Limb (tissue), 2 donors: ENCODE measurements around the gene SCEL.
"Not testable (repeated sequence)": the region's sequence is repeated elsewhere in the genome, so short reads cannot be mapped to it uniquely, and the experiment has no call there.

Source experiments
- DNase-seq, 2 donors: peaks; one replicate each; pipeline ENCODE4 v3.0.0-alpha.2; 2016; ENCODE audit errors: extremely low spot score in 2 of 2

Gene SCEL

GRCh38 chr13:77662301-77662700 is 126.8 kb downstream of the SCEL start:
- not testable (repeated sequence) for DNase-seq

GRCh38 chr13:77662831-77663230 is 127.3 kb downstream of the SCEL start:
- not testable (repeated sequence) for DNase-seq

GRCh38 chr13:77674852-77675251 is 139.3 kb downstream of the SCEL start:
- DNase-seq, result no peak

- DNase-seq, result no peak
Measured at GRCh38 chr13:77678691-77679235, 143.3 kb downstream of the SCEL start.

- no peak for DNase-seq
Measured at GRCh38 chr13:77687799-77688198, 152.3 kb downstream of the SCEL start.

- no peak for DNase-seq
Measured at GRCh38 chr13:77691871-77692270, 156.4 kb downstream of the SCEL start.

GRCh38 chr13:77692746-77693448 is 157.4 kb downstream of the SCEL start:
- DNase-seq, result no peak

GRCh38 chr13:77693449-77693940 is 158.0 kb downstream of the SCEL start:
- no peak for DNase-seq
